ENCODE results near the gene RBM5.
A peak's percentile ranks its signal among the peaks of the same experiment; 100 is the strongest.

RBM5 gene

GRCh38 chr3:50150863-50151686 is 62.4 kb downstream of the RBM5 start:
- no peak overlapping the region for H3K4me3 ChIP-seq (ENCODE audit: low read depth, low read length)
- no peak for TF ChIP-seq CTCF (IDR thresholded peaks at IDR 0.05; ENCODE audit: low read depth, low read length)

- H3K4me3 ChIP-seq (ENCODE audit: low read depth, low read length): no peak overlapping the region
- TF ChIP-seq CTCF (IDR thresholded peaks at IDR 0.05; ENCODE audit: low read depth, low read length): no peak
Measured at GRCh38 chr3:50151728-50152127, 63.0 kb downstream of the RBM5 start.

- no peak overlapping the region for H3K4me3 ChIP-seq (ENCODE audit: low read depth, low read length)
- no peak for TF ChIP-seq CTCF (IDR thresholded peaks at IDR 0.05; ENCODE audit: low read depth, low read length)
Measured at GRCh38 chr3:50153782-50154475, 65.2 kb downstream of the RBM5 start.

DNA sequence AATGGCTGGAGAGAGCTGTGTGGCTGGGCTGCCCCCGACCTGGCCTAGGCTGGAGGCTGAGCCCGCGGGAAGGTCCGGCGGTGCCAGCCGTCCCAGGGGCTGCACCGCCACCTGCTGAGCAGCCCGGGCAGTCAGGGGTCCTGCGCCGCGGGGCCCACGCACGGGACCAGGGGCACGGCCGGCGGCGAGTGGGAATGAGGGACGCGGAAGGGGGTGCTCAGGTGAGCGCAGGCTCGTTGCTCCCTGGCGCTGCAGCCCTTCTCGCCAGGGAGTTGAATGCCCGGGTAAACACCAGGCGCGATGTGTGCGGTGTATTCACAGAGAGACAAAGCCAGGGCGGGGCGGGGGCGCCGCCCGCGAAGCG is 65.7 kb downstream of the RBM5 start:
- 0 out of 2 replicates have a peak, but pooled peaks have one; percentile 22 for TF ChIP-seq CTCF (IDR thresholded peaks at IDR 0.05; ENCODE audit: low read depth, low read length)
- H3K4me3 ChIP-seq (ENCODE audit: low read depth, low read length): peak overlapping the region; percentile 38; the same call in 1 of the 2 replicates

GRCh38 chr3:50154840-50155490 is 66.2 kb downstream of the RBM5 start, which contains the start of gene SEMA3F:
Gene SEMA3F (plus strand): TSS chr3:50155324. CDS start chr3:50159623, 4,299 bp downstream.
- H3K4me3 ChIP-seq (ENCODE audit: low read depth, low read length): peak within 1 kb of the TSS; percentile 63
- TF ChIP-seq CTCF (IDR thresholded peaks at IDR 0.05; ENCODE audit: low read depth, low read length): no peak

GRCh38 chr3:50155491-50155878 is 66.8 kb downstream of the RBM5 start:
- H3K4me3 ChIP-seq (ENCODE audit: low read depth, low read length): peak overlapping the region; percentile 63
- no peak for TF ChIP-seq CTCF (IDR thresholded peaks at IDR 0.05; ENCODE audit: low read depth, low read length)

Measured in WI38 (cell line).